H1 (cell line): Measurements from ENCODE around the gene SPDYE6.

Experiments used
- ATF3 ChIP-seq: IDR thresholded peaks from 2 replicates; pipeline ENCODE4 v1.6.1; 2011; ENCODE audit warnings: low read depth, mild to moderate bottlenecking, low read length; ENCODE audit not compliant: insufficient read depth
- CHD1 ChIP-seq: IDR thresholded peaks from 2 replicates; pipeline ENCODE4 v1.6.1; 2012; ENCODE audit warnings: low read depth, low read length, improper control_type of control experiment
- EZH2 ChIP-seq: fragments of 200-600 bp; sonication (generic); IDR thresholded peaks from 2 replicates; pipeline ENCODE4 v1.7.1; 2012; ENCODE audit warnings: low read depth, mild to moderate bottlenecking, moderate library complexity, low read length, inconsistent platforms; ENCODE audit not compliant: severe bottlenecking
- MAX ChIP-seq: IDR thresholded peaks from 2 replicates; pipeline ENCODE4 v1.6.1; 2012; ENCODE audit warnings: inconsistent platforms
- PHF8 ChIP-seq: fragments of 200-600 bp; sonication (generic); conservative IDR thresholded peaks from 2 replicates; pipeline ENCODE4 v1.7.1; 2012; ENCODE audit warnings: low read depth, mild to moderate bottlenecking, inconsistent platforms, low read length, moderate library complexity
- POLR2A ChIP-seq, 2 experiments: IDR thresholded peaks; 1 replicate in 1 of 2; 2 replicates in 1 of 2; pipeline ENCODE4 v1.6.1; 2011; ENCODE audit warnings: low read depth in 2 of 2, low read length in 2 of 2, mild to moderate bottlenecking in 2 of 2; ENCODE audit errors: control extremely low read depth in 1 of 2
- POLR2AphosphoS5 ChIP-seq: IDR thresholded peaks from 2 replicates; pipeline ENCODE4 v1.6.1; 2011; ENCODE audit warnings: low read depth, low read length
- RAD21 ChIP-seq, 2 experiments: IDR thresholded peaks in 1 of 2; conservative IDR thresholded peaks in 1 of 2; 2 replicates each; pipeline ENCODE4 v1.6.1; 2011; ENCODE audit warnings: low read depth in 2 of 2, low read length in 2 of 2, improper control_type of control experiment in 1 of 2, inconsistent platforms in 1 of 2, mild to moderate bottlenecking in 1 of 2, moderate library complexity in 1 of 2
- RBBP5 ChIP-seq: IDR thresholded peaks from 2 replicates; pipeline ENCODE4 v1.7.1; 2012; ENCODE audit warnings: low read depth, mild to moderate bottlenecking, inconsistent platforms, low read length, moderate library complexity, borderline replicate concordance
- TF ChIP-seq, protein P1 (sequence below), 3 experiments: IDR thresholded peaks; 1 replicate in 2 of 3; 2 replicates in 1 of 3; pipeline versions ENCODE4 v1.5.1 to v1.6.1; 2011; ENCODE audit warnings: low read length in 3 of 3, mild to moderate bottlenecking in 3 of 3, inconsistent platforms in 2 of 3, low read depth in 1 of 3, moderate library complexity in 1 of 3; ENCODE audit not compliant: insufficient read depth in 1 of 3; ENCODE audit errors: control extremely low read depth in 1 of 3

- TF ChIP-seq POLR2A (IDR thresholded peaks at IDR 0.05; ENCODE audit: control extremely low read depth in 1 of 2, low read depth in 2 of 2, low read length in 2 of 2) (no peak), MAX (no peak), CHD1 (no peak), POLR2AphosphoS5 (no peak), EZH2 (no peak), RAD21 (IDR thresholded peaks at IDR 0.05 in 1 of 2, conservative IDR thresholded peaks at IDR 0.05 in 1 of 2; ENCODE audit: low read depth in 2 of 2, low read length in 2 of 2) (no peak), ATF3 (no peak), PHF8 (no peak), RBBP5 (no peak)
- TF ChIP-seq, protein P1, sequence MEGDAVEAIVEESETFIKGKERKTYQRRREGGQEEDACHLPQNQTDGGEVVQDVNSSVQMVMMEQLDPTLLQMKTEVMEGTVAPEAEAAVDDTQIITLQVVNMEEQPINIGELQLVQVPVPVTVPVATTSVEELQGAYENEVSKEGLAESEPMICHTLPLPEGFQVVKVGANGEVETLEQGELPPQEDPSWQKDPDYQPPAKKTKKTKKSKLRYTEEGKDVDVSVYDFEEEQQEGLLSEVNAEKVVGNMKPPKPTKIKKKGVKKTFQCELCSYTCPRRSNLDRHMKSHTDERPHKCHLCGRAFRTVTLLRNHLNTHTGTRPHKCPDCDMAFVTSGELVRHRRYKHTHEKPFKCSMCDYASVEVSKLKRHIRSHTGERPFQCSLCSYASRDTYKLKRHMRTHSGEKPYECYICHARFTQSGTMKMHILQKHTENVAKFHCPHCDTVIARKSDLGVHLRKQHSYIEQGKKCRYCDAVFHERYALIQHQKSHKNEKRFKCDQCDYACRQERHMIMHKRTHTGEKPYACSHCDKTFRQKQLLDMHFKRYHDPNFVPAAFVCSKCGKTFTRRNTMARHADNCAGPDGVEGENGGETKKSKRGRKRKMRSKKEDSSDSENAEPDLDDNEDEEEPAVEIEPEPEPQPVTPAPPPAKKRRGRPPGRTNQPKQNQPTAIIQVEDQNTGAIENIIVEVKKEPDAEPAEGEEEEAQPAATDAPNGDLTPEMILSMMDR (IDR thresholded peaks at IDR 0.05; ENCODE audit: control extremely low read depth in 1 of 3, insufficient read depth in 1 of 3, low read depth in 1 of 3, low read length in 3 of 3), result no peak
These were observed 50.6 kb downstream of the SPDYE6 start for GRCh38 chr7:102305414-102306268.
